Measurements from ENCODE around the gene YWHAQ.
"Not testable (repeated sequence)": the region's sequence is repeated elsewhere in the genome, so short reads cannot be mapped to it uniquely, and the experiment has no call there.

The YWHAQ gene

GRCh38 chr2:9596621-9597311 lies 34.0 kb downstream of the YWHAQ start:
- no peak for TF ChIP-seq CTCF (IDR thresholded peaks at IDR 0.05; ENCODE audit: low read depth, low read length)
- no peak overlapping the region for H3K4me3 ChIP-seq (replicated peaks in 1 of 2; ENCODE audit: low read depth in 2 of 2, low read length in 2 of 2)
- DNase-seq (ENCODE audit: low read depth in 2 of 2): no peak

GRCh38 chr2:9595746-9596145 lies 35.1 kb downstream of the YWHAQ start:
- TF ChIP-seq CTCF (IDR thresholded peaks at IDR 0.05; ENCODE audit: low read depth, low read length): no peak
- no peak for DNase-seq (ENCODE audit: low read depth in 2 of 2)
- H3K4me3 ChIP-seq (replicated peaks in 1 of 2; ENCODE audit: low read depth in 2 of 2, low read length in 2 of 2): no peak overlapping the region

GRCh38 chr2:9595256-9595655 lies 35.5 kb downstream of the YWHAQ start:
- peak; percentile 33 to 60 for DNase-seq (ENCODE audit: low read depth in 2 of 2)
- H3K4me3 ChIP-seq (replicated peaks in 1 of 2; ENCODE audit: low read depth in 2 of 2, low read length in 2 of 2): not testable (repeated sequence)

GRCh38 chr2:9594366-9595054 lies 36.3 kb downstream of the YWHAQ start:
- TF ChIP-seq CTCF (IDR thresholded peaks at IDR 0.05; ENCODE audit: low read depth, low read length): no peak
- no peak overlapping the region for H3K4me3 ChIP-seq (replicated peaks in 1 of 2; ENCODE audit: low read depth in 2 of 2, low read length in 2 of 2)
- DNase-seq (ENCODE audit: low read depth in 2 of 2): peak; percentile 92 to 95

- no peak overlapping the region for H3K4me3 ChIP-seq (replicated peaks in 1 of 2; ENCODE audit: low read depth in 2 of 2, low read length in 2 of 2)
- no peak for TF ChIP-seq CTCF (IDR thresholded peaks at IDR 0.05; ENCODE audit: low read depth, low read length)
- no peak for DNase-seq (ENCODE audit: low read depth in 2 of 2)
These were observed 36.9 kb downstream of the YWHAQ start for GRCh38 chr2:9593925-9594324.

- no peak overlapping the region for H3K4me3 ChIP-seq (replicated peaks in 1 of 2; ENCODE audit: low read depth in 2 of 2, low read length in 2 of 2)
- TF ChIP-seq CTCF (IDR thresholded peaks at IDR 0.05; ENCODE audit: low read depth, low read length): no peak
- DNase-seq (ENCODE audit: low read depth in 2 of 2): no peak
These were observed 38.1 kb downstream of the YWHAQ start for GRCh38 chr2:9592699-9593098.

GRCh38 chr2:9590641-9591040 lies 40.2 kb downstream of the YWHAQ start:
- no peak for TF ChIP-seq CTCF (IDR thresholded peaks at IDR 0.05; ENCODE audit: low read depth, low read length)
- no peak overlapping the region for H3K4me3 ChIP-seq (replicated peaks in 1 of 2; ENCODE audit: low read depth in 2 of 2, low read length in 2 of 2)
- DNase-seq (ENCODE audit: low read depth in 2 of 2): no peak
